ENCODE measurements around the gene TSHZ2.

Gene TSHZ2

DNA sequence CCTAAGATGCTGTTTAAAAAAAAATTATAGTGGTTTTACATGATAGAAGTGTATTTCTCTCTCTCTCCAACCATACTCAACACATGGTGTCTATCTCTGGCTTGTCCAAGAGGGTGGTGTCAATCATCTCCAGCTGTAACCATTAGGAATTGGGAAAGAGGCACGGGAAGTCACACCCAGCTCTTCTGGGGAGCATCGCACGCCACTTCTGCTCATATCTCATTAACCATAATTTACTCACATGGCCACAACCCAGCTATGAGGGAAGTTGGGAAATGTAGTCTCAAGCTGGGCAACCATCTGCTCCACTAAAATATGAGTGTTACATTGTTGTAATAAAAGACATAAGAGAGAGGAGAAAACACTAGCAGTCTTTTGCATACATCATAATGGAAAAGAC, 30.4 kb upstream of the TSHZ2 start:
- no peaks in the 10 kb centered on the region for H3K27me3 ChIP-seq (ENCODE audit: control insufficient read depth in 1 of 2, insufficient read depth in 2 of 2, low read length in 2 of 2)
- no peak overlapping the region for H3K27ac ChIP-seq (ENCODE audit: low read depth, low read length)
- H3K4me3 ChIP-seq (ENCODE audit: low read depth in 1 of 2, low read length in 2 of 2): no peak overlapping the region
- no peaks in the 10 kb centered on the region for H3K9me3 ChIP-seq (ENCODE audit: low read length)
- H3K9ac ChIP-seq (ENCODE audit: low read length): no peak overlapping the region
- no peaks in the 10 kb centered on the region for H3K36me3 ChIP-seq (ENCODE audit: insufficient read depth, low read length)
- no peaks in the 10 kb centered on the region for H3K4me1 ChIP-seq (ENCODE audit: insufficient read depth, low read length)

DNA sequence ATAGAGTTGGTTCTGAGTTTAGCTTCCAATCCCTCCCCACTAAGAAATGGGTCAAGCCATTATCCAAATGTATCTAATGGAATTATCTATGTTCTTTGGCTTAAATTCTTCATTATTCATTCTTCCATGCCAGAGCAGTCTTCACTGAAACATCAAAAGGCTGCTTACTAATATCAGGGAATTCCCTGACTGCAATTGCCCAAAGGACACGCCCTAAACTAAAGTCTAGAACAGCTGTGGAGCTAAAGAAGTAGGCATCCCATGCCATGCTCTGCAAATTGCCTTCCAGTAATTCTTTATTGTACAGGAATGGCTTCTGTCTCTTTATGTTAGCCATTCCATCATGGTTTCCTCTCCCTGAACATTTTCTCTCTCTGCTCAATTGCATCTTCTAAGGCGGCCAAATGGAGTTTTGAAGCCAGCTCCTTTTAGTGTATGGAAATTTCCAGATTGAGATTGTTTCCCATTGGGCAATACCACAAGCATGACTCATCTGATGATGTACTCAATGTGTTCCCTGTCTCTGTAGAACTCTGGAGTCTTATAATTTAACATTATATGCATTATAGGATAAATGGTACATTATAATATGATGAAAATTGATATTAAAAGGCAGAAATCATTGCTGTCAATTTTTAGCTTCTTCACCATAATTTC, 28.8 kb upstream of the TSHZ2 start:
- Histone ChIP-seq H3K36me3 (ENCODE audit: insufficient read depth, low read length) (no peaks in the 10 kb centered on the region), H3K27ac (ENCODE audit: low read depth, low read length) (no peak overlapping the region)

DNA sequence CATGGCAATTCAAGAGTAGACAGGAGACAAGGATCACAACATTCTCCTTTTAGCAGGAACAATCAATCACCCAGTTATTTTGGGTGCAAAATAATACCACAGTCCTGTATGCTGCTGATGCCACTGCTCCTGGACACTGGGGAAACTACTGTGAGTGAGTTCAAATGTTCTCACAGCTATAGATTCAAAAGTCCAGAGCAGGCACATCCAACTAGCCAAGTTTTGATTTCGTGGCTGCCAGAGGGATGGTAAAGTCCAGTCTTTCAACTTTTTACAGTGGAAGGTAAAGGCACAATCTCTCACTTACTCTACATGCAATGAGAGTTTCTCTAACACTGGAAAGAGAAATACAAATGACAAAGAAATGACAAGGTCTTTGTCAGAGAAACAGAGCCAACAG, 26.9 kb upstream of the TSHZ2 start:
- Histone ChIP-seq H3K27me3 (ENCODE audit: control insufficient read depth in 1 of 2, insufficient read depth in 2 of 2, low read length in 2 of 2) (no peaks in the 10 kb centered on the region), H3K36me3 (ENCODE audit: insufficient read depth, low read length) (no peaks in the 10 kb centered on the region), H3K27ac (ENCODE audit: low read depth, low read length) (no peak overlapping the region), H3K4me1 (ENCODE audit: insufficient read depth, low read length) (no peaks in the 10 kb centered on the region), H3K4me3 (ENCODE audit: low read depth in 1 of 2, low read length in 2 of 2) (no peak overlapping the region), H3K9me3 (ENCODE audit: low read length) (no peaks in the 10 kb centered on the region), H3K9ac (ENCODE audit: low read length) (no peak overlapping the region)

More for the DNA sequence above, 28.8 kb upstream of the TSHZ2 start:
- Histone ChIP-seq H3K4me1 (ENCODE audit: insufficient read depth, low read length) (no peaks in the 10 kb centered on the region), H3K9me3 (ENCODE audit: low read length) (no peaks in the 10 kb centered on the region), H3K27me3 (ENCODE audit: control insufficient read depth in 1 of 2, insufficient read depth in 2 of 2, low read length in 2 of 2) (no peaks in the 10 kb centered on the region), H3K4me3 (ENCODE audit: low read depth in 1 of 2, low read length in 2 of 2) (no peak overlapping the region), H3K9ac (ENCODE audit: low read length) (no peak overlapping the region)

DNA sequence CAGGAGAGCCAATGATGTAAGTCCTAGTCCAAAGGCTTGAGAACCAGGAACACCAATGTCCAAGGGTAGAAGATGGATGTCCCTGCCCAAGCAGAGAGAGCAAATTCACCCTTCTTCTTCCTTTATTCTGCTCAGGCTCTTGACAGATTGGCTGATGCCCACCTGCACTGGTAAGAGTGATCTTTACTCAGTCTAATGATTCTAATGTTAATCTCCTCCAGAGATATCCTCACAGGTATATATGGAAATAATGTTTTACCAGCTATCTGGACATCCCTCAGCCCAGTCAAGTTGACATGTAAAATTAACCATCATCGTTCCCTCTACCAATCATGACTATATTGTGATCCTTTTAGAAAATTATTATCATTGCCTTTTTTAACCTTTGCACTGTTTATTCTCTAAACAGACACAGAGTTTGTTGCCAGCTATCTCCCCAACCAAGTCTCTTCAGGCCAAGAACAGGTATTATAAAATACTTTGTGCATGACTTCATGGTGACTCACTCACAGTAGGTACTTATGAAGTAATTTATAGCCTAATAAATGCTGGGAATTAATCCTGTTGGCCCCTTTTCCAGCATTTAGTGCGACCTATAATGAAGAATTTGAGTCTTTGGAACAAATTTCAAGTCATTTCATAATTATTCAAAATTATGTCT, 26.2 kb upstream of the TSHZ2 start:
- H3K36me3 ChIP-seq (ENCODE audit: insufficient read depth, low read length): no peaks in the 10 kb centered on the region
- H3K27ac ChIP-seq (ENCODE audit: low read depth, low read length): no peak overlapping the region
- H3K9me3 ChIP-seq (ENCODE audit: low read length): no peaks in the 10 kb centered on the region
- H3K9ac ChIP-seq (ENCODE audit: low read length): no peak overlapping the region
- H3K4me1 ChIP-seq (ENCODE audit: insufficient read depth, low read length): no peaks in the 10 kb centered on the region
- no peak overlapping the region for H3K4me3 ChIP-seq (ENCODE audit: low read depth in 1 of 2, low read length in 2 of 2)
- no peaks in the 10 kb centered on the region for H3K27me3 ChIP-seq (ENCODE audit: control insufficient read depth in 1 of 2, insufficient read depth in 2 of 2, low read length in 2 of 2)

DNA sequence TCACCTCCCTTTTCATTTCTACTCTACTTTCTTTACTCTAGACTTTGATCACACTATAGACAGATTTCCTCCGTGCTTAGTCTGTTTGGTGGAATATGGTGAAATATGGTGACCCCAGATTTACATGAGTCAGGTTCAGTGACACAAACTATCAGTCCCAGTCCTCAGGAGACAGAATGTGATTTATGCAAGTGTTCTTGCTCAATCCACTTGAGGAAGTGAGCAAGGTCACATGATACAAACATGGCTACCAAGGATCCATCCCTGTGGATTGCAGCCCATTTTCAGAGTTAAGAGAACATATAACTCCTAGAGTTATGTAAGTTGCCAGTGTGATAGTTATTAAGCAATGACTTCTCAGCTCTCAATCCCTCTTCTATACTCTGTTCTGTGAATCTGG, 23.7 kb upstream of the TSHZ2 start:
- H3K36me3 ChIP-seq (ENCODE audit: insufficient read depth, low read length): no peaks in the 10 kb centered on the region

DNA sequence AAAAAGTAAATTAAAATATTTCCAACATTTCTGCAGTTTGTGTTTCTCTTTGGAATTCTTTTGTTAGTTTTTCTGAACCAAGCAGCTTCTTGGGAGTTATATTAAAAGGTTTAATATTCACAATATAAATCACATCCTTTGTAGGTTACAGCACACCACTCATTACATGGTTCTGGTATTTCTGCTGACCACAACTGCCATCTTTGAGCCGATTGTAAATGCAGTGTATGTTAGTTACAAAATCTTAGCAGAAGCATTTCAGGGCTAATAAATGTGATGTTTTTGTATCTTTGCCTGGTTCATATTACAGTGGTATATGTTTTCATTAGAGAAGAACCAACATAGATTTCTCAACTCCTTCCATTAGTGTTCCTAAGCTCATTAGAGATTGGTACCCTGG, 19.1 kb upstream of the TSHZ2 start:
- no peaks in the 10 kb centered on the region for H3K4me1 ChIP-seq (ENCODE audit: insufficient read depth, low read length)
- no peaks in the 10 kb centered on the region for H3K36me3 ChIP-seq (ENCODE audit: insufficient read depth, low read length)
- no peak overlapping the region for H3K4me3 ChIP-seq (ENCODE audit: low read depth in 1 of 2, low read length in 2 of 2)
- H3K27ac ChIP-seq (ENCODE audit: low read depth, low read length): no peak overlapping the region
- no peaks in the 10 kb centered on the region for H3K9me3 ChIP-seq (ENCODE audit: low read length)
- H3K9ac ChIP-seq (ENCODE audit: low read length): no peak overlapping the region
- H3K27me3 ChIP-seq (ENCODE audit: control insufficient read depth in 1 of 2, insufficient read depth in 2 of 2, low read length in 2 of 2): no peaks in the 10 kb centered on the region

More for the DNA sequence above, 23.7 kb upstream of the TSHZ2 start:
- H3K9me3 ChIP-seq (ENCODE audit: low read length): no peaks in the 10 kb centered on the region
- no peaks in the 10 kb centered on the region for H3K27me3 ChIP-seq (ENCODE audit: control insufficient read depth in 1 of 2, insufficient read depth in 2 of 2, low read length in 2 of 2)
- H3K4me1 ChIP-seq (ENCODE audit: insufficient read depth, low read length): no peaks in the 10 kb centered on the region
- H3K27ac ChIP-seq (ENCODE audit: low read depth, low read length): no peak overlapping the region
- no peak overlapping the region for H3K9ac ChIP-seq (ENCODE audit: low read length)
- H3K4me3 ChIP-seq (ENCODE audit: low read depth in 1 of 2, low read length in 2 of 2): no peak overlapping the region

DNA sequence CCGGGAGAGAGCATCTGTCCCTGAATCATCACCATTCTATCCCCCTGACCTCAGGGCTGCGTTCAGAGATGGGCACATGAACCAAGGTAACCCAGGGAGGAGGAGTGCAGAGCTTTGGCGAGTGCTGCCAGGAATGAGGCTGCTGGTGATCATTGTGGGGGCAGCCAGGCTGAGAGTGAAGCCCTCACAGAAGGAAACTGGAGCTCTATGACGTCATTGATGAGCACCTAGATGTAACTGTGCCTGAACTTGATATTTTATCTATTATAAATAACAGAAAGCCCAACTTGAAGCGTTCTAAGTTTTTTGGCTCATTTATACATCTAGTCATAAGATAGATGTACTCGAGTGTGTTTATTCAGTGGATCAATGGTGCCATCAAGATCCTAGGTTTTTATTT, 17.3 kb upstream of the TSHZ2 start:
- Histone ChIP-seq H3K36me3 (ENCODE audit: insufficient read depth, low read length) (no peaks in the 10 kb centered on the region), H3K9me3 (ENCODE audit: low read length) (no peaks in the 10 kb centered on the region), H3K27ac (ENCODE audit: low read depth, low read length) (no peak overlapping the region), H3K4me1 (ENCODE audit: insufficient read depth, low read length) (no peaks in the 10 kb centered on the region), H3K27me3 (ENCODE audit: control insufficient read depth in 1 of 2, insufficient read depth in 2 of 2, low read length in 2 of 2) (no peaks in the 10 kb centered on the region), H3K4me3 (ENCODE audit: low read depth in 1 of 2, low read length in 2 of 2) (no peak overlapping the region), H3K9ac (ENCODE audit: low read length) (no peak overlapping the region)

DNA sequence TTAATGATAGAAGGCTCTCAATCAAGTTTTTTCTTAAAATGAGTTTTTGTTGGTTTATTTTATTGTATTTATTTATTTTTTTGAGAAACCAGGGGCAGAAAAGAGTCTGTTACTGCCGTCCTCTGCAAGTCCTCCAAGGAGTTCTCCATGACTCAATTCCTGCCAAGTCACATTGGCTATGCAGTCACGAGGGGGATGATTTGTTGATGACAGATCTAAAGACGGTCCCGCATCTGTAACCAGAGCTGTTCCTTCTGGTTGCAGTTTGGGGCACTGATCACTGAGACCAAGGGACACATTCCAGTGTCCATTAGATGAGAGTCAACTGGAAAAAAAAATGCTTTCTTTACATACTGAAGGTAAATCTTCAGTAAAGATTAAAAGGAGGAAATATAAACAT, 13.9 kb upstream of the TSHZ2 start:
- Histone ChIP-seq H3K9me3 (ENCODE audit: low read length) (no peaks in the 10 kb centered on the region), H3K27me3 (ENCODE audit: control insufficient read depth in 1 of 2, insufficient read depth in 2 of 2, low read length in 2 of 2) (no peaks in the 10 kb centered on the region), H3K4me1 (ENCODE audit: insufficient read depth, low read length) (no peaks in the 10 kb centered on the region), H3K9ac (ENCODE audit: low read length) (no peak overlapping the region), H3K36me3 (ENCODE audit: insufficient read depth, low read length) (no peaks in the 10 kb centered on the region), H3K4me3 (ENCODE audit: low read depth in 1 of 2, low read length in 2 of 2) (no peak overlapping the region), H3K27ac (ENCODE audit: low read depth, low read length) (no peak overlapping the region)

DNA sequence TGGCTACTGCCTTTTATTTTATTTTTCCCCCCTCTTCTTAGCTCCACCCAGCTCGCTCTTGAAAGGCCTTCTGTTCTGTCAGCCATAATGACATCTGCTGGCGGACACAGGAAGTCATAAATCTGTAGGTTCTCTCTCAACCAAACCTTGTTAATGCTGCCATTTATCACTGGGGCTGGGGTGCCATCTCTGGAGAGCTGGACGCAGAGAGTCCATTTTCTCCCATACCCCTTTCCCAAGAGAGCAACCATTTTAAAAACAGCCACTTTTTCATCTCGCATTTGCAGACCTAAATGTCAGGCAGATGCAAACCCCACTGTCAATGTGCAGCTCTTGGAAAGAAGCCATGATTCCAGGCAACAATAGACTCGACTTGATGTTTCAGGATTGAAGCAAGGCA, 13.0 kb upstream of the TSHZ2 start:
- Histone ChIP-seq H3K36me3 (ENCODE audit: insufficient read depth, low read length) (no peaks in the 10 kb centered on the region), H3K9ac (ENCODE audit: low read length) (no peak overlapping the region), H3K27ac (ENCODE audit: low read depth, low read length) (no peak overlapping the region), H3K27me3 (ENCODE audit: control insufficient read depth in 1 of 2, insufficient read depth in 2 of 2, low read length in 2 of 2) (no peaks in the 10 kb centered on the region), H3K4me3 (ENCODE audit: low read depth in 1 of 2, low read length in 2 of 2) (no peak overlapping the region), H3K9me3 (ENCODE audit: low read length) (no peaks in the 10 kb centered on the region), H3K4me1 (ENCODE audit: insufficient read depth, low read length) (no peaks in the 10 kb centered on the region)

DNA sequence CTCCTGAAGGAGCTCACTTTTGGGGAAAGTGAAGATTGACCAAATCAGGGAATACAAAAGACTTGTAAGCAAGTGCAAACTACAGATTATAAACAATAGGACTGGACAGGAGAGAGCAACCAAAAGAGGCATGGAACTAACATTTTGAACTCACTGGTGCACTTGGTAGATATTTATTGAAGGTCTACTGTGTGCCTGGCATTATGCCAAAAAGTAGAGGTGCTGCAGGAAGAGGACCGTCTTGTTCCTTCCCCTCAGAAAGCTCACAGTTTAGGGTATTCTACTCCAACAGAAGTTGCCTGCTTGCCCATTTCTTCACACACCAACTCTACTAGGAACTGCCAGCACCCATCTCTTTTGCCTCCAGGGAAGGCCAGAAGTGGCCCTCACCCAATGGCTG, 10.0 kb upstream of the TSHZ2 start:
- Histone ChIP-seq H3K27me3 (ENCODE audit: control insufficient read depth in 1 of 2, insufficient read depth in 2 of 2, low read length in 2 of 2) (no peaks in the 10 kb centered on the region), H3K4me1 (ENCODE audit: insufficient read depth, low read length) (no peaks in the 10 kb centered on the region), H3K27ac (ENCODE audit: low read depth, low read length) (no peak overlapping the region), H3K9me3 (ENCODE audit: low read length) (no peaks in the 10 kb centered on the region), H3K36me3 (ENCODE audit: insufficient read depth, low read length) (no peaks in the 10 kb centered on the region), H3K4me3 (ENCODE audit: low read depth in 1 of 2, low read length in 2 of 2) (no peak overlapping the region), H3K9ac (ENCODE audit: low read length) (no peak overlapping the region)

DNA sequence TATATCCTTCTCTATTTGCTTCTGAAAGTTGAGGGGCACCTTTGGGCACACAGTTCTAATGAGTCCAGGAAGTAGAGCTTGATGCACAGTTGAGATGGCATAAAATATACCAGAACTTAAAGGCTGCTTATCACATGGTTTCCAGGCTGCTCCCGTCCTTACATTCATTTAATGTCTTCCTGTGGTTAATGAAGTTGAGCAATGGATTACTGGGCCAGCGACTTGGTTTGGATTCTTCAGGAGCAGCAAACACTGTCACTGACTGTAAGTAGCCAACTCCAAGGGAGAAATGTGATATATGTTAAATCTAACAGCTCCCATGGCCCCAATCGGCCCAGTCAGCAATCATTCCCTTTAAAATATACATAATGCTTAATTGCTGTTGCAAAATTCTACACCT, 9.0 kb upstream of the TSHZ2 start:
- no peak overlapping the region for H3K27ac ChIP-seq (ENCODE audit: low read depth, low read length)
- H3K9me3 ChIP-seq (ENCODE audit: low read length): no peaks in the 10 kb centered on the region
- H3K9ac ChIP-seq (ENCODE audit: low read length): no peak overlapping the region
- no peaks in the 10 kb centered on the region for H3K4me1 ChIP-seq (ENCODE audit: insufficient read depth, low read length)
- H3K36me3 ChIP-seq (ENCODE audit: insufficient read depth, low read length): no peaks in the 10 kb centered on the region
- H3K4me3 ChIP-seq (ENCODE audit: low read depth in 1 of 2, low read length in 2 of 2): no peak overlapping the region
- no peaks in the 10 kb centered on the region for H3K27me3 ChIP-seq (ENCODE audit: control insufficient read depth in 1 of 2, insufficient read depth in 2 of 2, low read length in 2 of 2)

DNA sequence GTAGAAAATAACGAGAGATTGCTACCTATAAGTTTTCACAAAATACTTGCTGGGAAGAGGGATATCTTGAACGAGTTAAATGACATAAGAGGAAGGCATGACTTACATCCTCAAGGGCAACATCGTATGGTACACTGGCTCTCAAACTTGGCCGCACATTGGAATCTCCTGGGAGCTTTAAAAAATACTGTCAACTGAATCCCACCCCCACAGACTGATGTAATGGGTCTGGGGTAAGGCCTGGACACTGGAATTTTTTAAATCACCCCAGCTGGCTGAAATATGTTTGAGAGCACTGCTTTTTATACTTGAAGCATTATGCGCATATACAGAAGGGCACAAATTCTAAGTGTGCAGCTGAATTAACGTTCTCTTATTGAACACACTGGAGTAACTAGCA, 8.0 kb upstream of the TSHZ2 start:
- Histone ChIP-seq H3K4me3 (ENCODE audit: low read depth in 1 of 2, low read length in 2 of 2) (no peak overlapping the region), H3K27ac (ENCODE audit: low read depth, low read length) (no peak overlapping the region), H3K4me1 (ENCODE audit: insufficient read depth, low read length) (no peaks in the 10 kb centered on the region), H3K9me3 (ENCODE audit: low read length) (no peaks in the 10 kb centered on the region), H3K27me3 (ENCODE audit: control insufficient read depth in 1 of 2, insufficient read depth in 2 of 2, low read length in 2 of 2) (no peaks in the 10 kb centered on the region), H3K9ac (ENCODE audit: low read length) (no peak overlapping the region), H3K36me3 (ENCODE audit: insufficient read depth, low read length) (no peaks in the 10 kb centered on the region)

Data from muscle layer of colon (tissue), 2 donors.